OCI-LY1 (cell line): Measurements from ENCODE around the gene TRABD2B.

Source experiments
- H2AFZ ChIP-seq: fragments of 200-600 bp; sonication (generic), shearing (Covaris generic); 2 replicates; pipeline ENCODE4 v1.6.0; 2014; ENCODE audit warnings: antibody characterized with exemption, mild to moderate bottlenecking, low read length
- H3F3A ChIP-seq: fragments of 200-600 bp; sonication (generic), shearing (Covaris generic); 2 replicates; pipeline ENCODE4 v1.6.0; 2014; ENCODE audit warnings: mild to moderate bottlenecking, antibody characterized with exemption, low read length, moderate library complexity; ENCODE audit not compliant: insufficient read depth
- H3K27ac ChIP-seq: fragments of 200-600 bp; sonication (generic); 2 replicates; pipeline ENCODE4 v1.5.1; 2014; ENCODE audit warnings: low read length, mixed run types, mild to moderate bottlenecking, low read depth; ENCODE audit not compliant: poor library complexity, severe bottlenecking
- H3K27me3 ChIP-seq: fragments of 200-600 bp; sonication (generic); 2 replicates; pipeline ENCODE4 v1.6.0; 2014; ENCODE audit warnings: antibody characterized with exemption, mild to moderate bottlenecking, low read length, moderate library complexity; ENCODE audit not compliant: insufficient read depth
- H3K36me3 ChIP-seq: fragments of 200-600 bp; sonication (generic); 2 replicates; pipeline ENCODE4 v1.6.1; 2014; ENCODE audit warnings: mild to moderate bottlenecking, antibody characterized with exemption, low read length, moderate library complexity, mixed read lengths; ENCODE audit not compliant: insufficient read depth
- H3K4me1 ChIP-seq: fragments of 200-600 bp; sonication (generic); 2 replicates; pipeline ENCODE4 v1.5.1; 2014; ENCODE audit warnings: mild to moderate bottlenecking, low read length, moderate library complexity; ENCODE audit not compliant: insufficient read depth, severe bottlenecking
- H3K4me2 ChIP-seq: fragments of 200-600 bp; sonication (generic), shearing (Covaris generic); 2 replicates; pipeline ENCODE4 v1.6.1; 2014; ENCODE audit warnings: low read length
- H3K4me3 ChIP-seq: fragments of 200-600 bp; sonication (generic); 2 replicates; pipeline ENCODE4 v1.5.1; 2014; ENCODE audit warnings: low read length, low read depth, mild to moderate bottlenecking, mixed read lengths; ENCODE audit not compliant: poor library complexity, severe bottlenecking
- H3K79me2 ChIP-seq: fragments of 200-600 bp; shearing (Covaris generic); 2 replicates; pipeline ENCODE4 v1.6.1; 2016; ENCODE audit warnings: mixed run types, low read length, mixed read lengths; ENCODE audit not compliant: insufficient read depth
- H3K9ac ChIP-seq: fragments of 200-600 bp; sonication (generic), shearing (Covaris generic); 2 replicates; pipeline ENCODE4 v1.6.1; 2014; ENCODE audit warnings: mild to moderate bottlenecking, low read length, mixed read lengths
- H3K9me2 ChIP-seq: fragments of 200-600 bp; sonication (generic), shearing (Covaris generic); 2 replicates; pipeline ENCODE4 v1.6.1; 2014; ENCODE audit warnings: low read depth, mild to moderate bottlenecking, low read length, mixed read lengths
- H3K9me3 ChIP-seq: fragments of 200-600 bp; shearing (Covaris generic); 2 replicates; pipeline ENCODE4 v1.6.1; 2014; ENCODE audit warnings: low read length, mixed read lengths
- H4K20me1 ChIP-seq: fragments of 200-600 bp; sonication (generic), shearing (Covaris generic); 2 replicates; pipeline ENCODE4 v1.6.0; 2016; ENCODE audit warnings: mild to moderate bottlenecking, low read length; ENCODE audit not compliant: insufficient read depth
- CTCF ChIP-seq: fragments of 200-600 bp; sonication (generic), shearing (Covaris generic); IDR thresholded peaks from 2 replicates; pipeline ENCODE4 v1.5.1; 2017; ENCODE audit warnings: mild to moderate bottlenecking, antibody characterized with exemption, low read length, moderate library complexity, mixed read lengths
- EZH2 ChIP-seq: fragments of 200-600 bp; sonication (generic), shearing (Covaris generic); IDR thresholded peaks from 2 replicates; pipeline ENCODE4 v1.8.0; 2017; ENCODE audit warnings: borderline replicate concordance, mixed run types, mild to moderate bottlenecking, antibody characterized with exemption, low read length, moderate library complexity, mixed read lengths

Gene TRABD2B

GRCh38 chr1:47979724-47980123 lies 17.5 kb downstream of the TRABD2B start:
- H3K9ac ChIP-seq: no peak overlapping the region
- H3K4me1 ChIP-seq: no peaks in the 10 kb centered on the region
- no peaks in the 10 kb centered on the region for H3K9me3 ChIP-seq
- H3K4me3 ChIP-seq: no peak overlapping the region
- no peak overlapping the region for H3K4me2 ChIP-seq
- H4K20me1 ChIP-seq: no peaks in the 10 kb centered on the region
- TF ChIP-seq EZH2 (no peak), CTCF (no peak)
- no peaks in the 10 kb centered on the region for H3F3A ChIP-seq
- no peak overlapping the region for H2AFZ ChIP-seq
- H3K9me2 ChIP-seq: no peaks in the 10 kb centered on the region
- H3K36me3 ChIP-seq: no peaks in the 10 kb centered on the region
- no peaks in the 10 kb centered on the region for H3K79me2 ChIP-seq
- 0 out of 2 replicates have a peak, but pooled peaks cover 4% of the 10 kb centered on the region for H3K27me3 ChIP-seq
- H3K27ac ChIP-seq: no peak overlapping the region

GRCh38 chr1:47978486-47978885 lies 18.7 kb downstream of the TRABD2B start:
- Histone ChIP-seq H3K27ac (no peak overlapping the region), H4K20me1 (no peaks in the 10 kb centered on the region), H3K9ac (no peak overlapping the region), H3K9me2 (no peaks in the 10 kb centered on the region), H3K4me3 (no peak overlapping the region), H3K27me3 (0 out of 2 replicates have a peak, but pooled peaks cover 4% of the 10 kb centered on the region), H3K9me3 (no peaks in the 10 kb centered on the region), H3K4me1 (no peaks in the 10 kb centered on the region), H3K79me2 (no peaks in the 10 kb centered on the region), H2AFZ (no peak overlapping the region), H3K36me3 (no peaks in the 10 kb centered on the region), H3F3A (no peaks in the 10 kb centered on the region), H3K4me2 (no peak overlapping the region)
- TF ChIP-seq EZH2 (no peak), CTCF (no peak)

- H3K9me3 ChIP-seq: no peaks in the 10 kb centered on the region
- H3K9me2 ChIP-seq: no peaks in the 10 kb centered on the region
- H3K27ac ChIP-seq: no peak overlapping the region
- H3K36me3 ChIP-seq: no peaks in the 10 kb centered on the region
- no peaks in the 10 kb centered on the region for H3K79me2 ChIP-seq
- no peak overlapping the region for H3K4me2 ChIP-seq
- no peaks in the 10 kb centered on the region for H3F3A ChIP-seq
- H3K27me3 ChIP-seq: 0 out of 2 replicates have a peak, but pooled peaks cover 4% of the 10 kb centered on the region
- H3K4me1 ChIP-seq: no peaks in the 10 kb centered on the region
- H3K4me3 ChIP-seq: no peak overlapping the region
- no peak for TF ChIP-seq CTCF
- no peak for TF ChIP-seq EZH2
- no peak overlapping the region for H2AFZ ChIP-seq
- no peak overlapping the region for H3K9ac ChIP-seq
- H4K20me1 ChIP-seq: no peaks in the 10 kb centered on the region
Observed at GRCh38 chr1:47976728-47977127, 20.5 kb downstream of the TRABD2B start.
